Adrenal gland (tissue), 12 donors: ENCODE measurements around the gene MATN1. TPM values are rescaled to one million over a fixed set of nuclear protein-coding genes. Genes with fewer than 3 reads are reported as not detected.
A peak's percentile ranks its signal among the peaks of the same experiment; 100 is the strongest.

Experiments
- DNase-seq, 7 donors: peaks; one replicate each; pipeline ENCODE4 v3.0.0-alpha.2; 2019 to 2020
- H3K27ac ChIP-seq, 5 donors: fragments of 200-600 bp; sonication (generic) in 4 of 5; 1 replicate in 3 of 5; 2 replicates in 2 of 5; pipeline versions ENCODE4 v1.5.1 to v1.8.0; 2016 to 2020; ENCODE audit warnings: mild to moderate bottlenecking in 1 of 5
- H3K27me3 ChIP-seq: fragments of 200-600 bp; 2 replicates; pipeline ENCODE4 v1.8.0; 2021
- H3K36me3 ChIP-seq, 2 donors: fragments of 200-600 bp; replicated peaks in 1 of 2; 1 replicate in 1 of 2; 2 replicates in 1 of 2; pipeline versions ENCODE4 v1.5.1 to v1.8.0; 2018 to 2022
- H3K4me1 ChIP-seq, 2 donors: fragments of 200-600 bp; replicated peaks in 1 of 2; 1 replicate in 1 of 2; 2 replicates in 1 of 2; pipeline versions ENCODE4 v1.5.1 to v1.8.0; 2018 to 2021
- H3K4me3 ChIP-seq, 4 donors: fragments of 200-600 bp; sonication (generic) in 3 of 4; one replicate each; pipeline ENCODE4 v1.5.1; 2016 to 2018
- H3K9me3 ChIP-seq, 3 donors: fragments of 200-600 bp; sonication (generic) in 1 of 3; replicated peaks in 1 of 3; 1 replicate in 2 of 3; 2 replicates in 1 of 3; pipeline versions ENCODE4 v1.5.1 to v1.8.0; 2016 to 2021
- POLR2A ChIP-seq, 2 donors: fragments of 450-650 bp; IDR thresholded peaks; one replicate each; pipeline ENCODE4 v1.6.1; 2017; ENCODE audit warnings: antibody characterized with exemption in 2 of 2, mild to moderate bottlenecking in 2 of 2, moderate library complexity in 1 of 2
- WGBS, 4 donors: extraction: QIAGEN DNeasy Blood & Tissue Kit in 2 of 4; methylation state at CpG; one replicate each; pipeline versions ENCODE4 v1.1.5 to v1.1.7; 2013 to 2017; 5-methylcytosine and 5-hydroxymethylcytosine counted together
- intact Hi-C, 2 donors: fragments of 100-400 bp; cut with DNase I; formaldehyde crosslinking; loops; one replicate each; pipeline versions ENCODE4 v1.14.1 to v1.15.0; 2022 to 2023
- polyA plus RNA-seq, 3 donors: library from polyadenylated mRNA; stranded (reverse); fragments of 200-250 nt in 2 of 3; fragments of 350-450 nt in 1 of 3; fragmentation: Illumina TruSeq in 1 of 3; extraction: RNeasy Lipid Tissue Mini Kit (QIAGEN cat#74804) in 1 of 3; gene quantifications; one replicate each; pipeline ENCODE4 v1.2.3, GENCODE V29; 2013 to 2014
- total RNA-seq, 9 donors: library from RNA; depleted of rRNA in 4 of 9; stranded (reverse); fragments of >200 nt in 4 of 9; fragments of 120-200 nt in 1 of 9; fragmentation: NEBNext Ultra II Directional in 1 of 9; extraction: Animal tissue kit (Norgen Biotek cat#: 25700) in 1 of 9; gene quantifications; one replicate each; pipeline versions ENCODE4 v1.1.0 to v1.2.4, GENCODE V29; 2013 to 2023
- TF ChIP-seq, protein P1 (sequence below), 6 experiments: fragments of 450-650 bp in 4 of 6; fragments of 200-600 bp in 2 of 6; sonication (generic) in 1 of 6; IDR thresholded peaks; 1 replicate in 5 of 6; 2 replicates in 1 of 6; pipeline versions ENCODE4 v1.5.1 to v1.8.0; 2016 to 2021; ENCODE audit warnings: antibody characterized with exemption in 6 of 6, mild to moderate bottlenecking in 2 of 6, moderate library complexity in 1 of 6
- donor health status: healthy with polysubstance abuse.
- donor health status: Bipolar disorder and iron deficiency.
- donor health status: DM: yes; HTN: yes; CAD: no.
- donor health status: DM: no; HTN: no; CAD: no.
- donor health status: DM: no; HTN: no; CAD: no.
- donor health status: DM: yes; HTN: yes; CAD: no.

MATN1 gene
- total and polyA plus RNA-seq, 12 donors, result 0.05 to 0.55 (median 0.18) TPM; not detected in 6

DNA sequence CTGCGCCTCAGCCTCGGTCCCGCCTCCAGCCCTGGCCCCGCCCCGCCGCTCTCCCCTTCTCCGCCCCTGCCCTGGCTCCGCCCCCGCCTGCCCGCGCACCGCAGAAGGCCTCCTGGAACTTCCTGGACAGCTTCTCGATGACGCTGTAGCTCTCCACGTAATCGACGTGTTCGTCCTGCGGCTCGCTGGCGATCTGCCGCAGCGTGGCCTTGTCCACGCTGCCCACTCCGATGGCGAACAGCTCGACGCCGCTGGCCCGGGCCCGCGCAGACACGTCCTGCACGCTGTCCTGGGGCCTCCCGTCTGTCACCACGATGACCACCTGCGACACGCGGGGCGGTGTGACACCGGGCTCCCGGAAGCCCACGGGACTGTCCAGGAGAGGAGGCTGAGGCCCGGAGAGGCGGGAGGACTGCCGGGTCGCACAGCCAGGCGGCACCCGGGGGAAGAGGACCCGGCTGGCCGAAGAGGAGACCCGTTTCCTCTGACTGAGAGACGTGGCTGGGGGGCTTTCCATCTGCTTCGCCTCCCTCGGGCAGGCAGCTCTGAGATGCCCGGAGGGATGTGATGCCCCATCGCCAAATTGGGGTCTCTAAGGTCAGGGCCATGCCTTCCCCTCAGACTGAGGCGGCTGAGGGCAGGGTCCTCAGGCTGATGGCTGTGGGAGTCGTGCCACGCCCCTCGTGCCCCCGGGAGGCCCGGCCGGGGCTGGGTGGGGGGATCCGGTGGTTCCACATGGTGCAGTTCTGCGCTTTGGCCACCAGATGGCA, 4.6 kb downstream of the MATN1 start:
- Histone ChIP-seq H3K9me3 (peaks cover 0 to 4% (median 0%) of the 10 kb centered on the region in 3 donors), H3K4me1 (peaks cover 7 to 10% of the 10 kb centered on the region in 2 donors), H3K4me3 (peak overlapping the region in 2 of 4 donors; percentile 7 to 49), H3K27me3 (no peaks in the 10 kb centered on the region), H3K27ac (peak overlapping the region; percentile 90 to 99 (median 99)), H3K36me3 (no peaks in the 10 kb centered on the region)
- peak; percentile 79 to 99 (median 99) for DNase-seq
- 0 to 1% (median 0%) methylated on average over 6 to 66 of the region's 66 CpGs for WGBS, 4 donors
- TF ChIP-seq, protein P1, sequence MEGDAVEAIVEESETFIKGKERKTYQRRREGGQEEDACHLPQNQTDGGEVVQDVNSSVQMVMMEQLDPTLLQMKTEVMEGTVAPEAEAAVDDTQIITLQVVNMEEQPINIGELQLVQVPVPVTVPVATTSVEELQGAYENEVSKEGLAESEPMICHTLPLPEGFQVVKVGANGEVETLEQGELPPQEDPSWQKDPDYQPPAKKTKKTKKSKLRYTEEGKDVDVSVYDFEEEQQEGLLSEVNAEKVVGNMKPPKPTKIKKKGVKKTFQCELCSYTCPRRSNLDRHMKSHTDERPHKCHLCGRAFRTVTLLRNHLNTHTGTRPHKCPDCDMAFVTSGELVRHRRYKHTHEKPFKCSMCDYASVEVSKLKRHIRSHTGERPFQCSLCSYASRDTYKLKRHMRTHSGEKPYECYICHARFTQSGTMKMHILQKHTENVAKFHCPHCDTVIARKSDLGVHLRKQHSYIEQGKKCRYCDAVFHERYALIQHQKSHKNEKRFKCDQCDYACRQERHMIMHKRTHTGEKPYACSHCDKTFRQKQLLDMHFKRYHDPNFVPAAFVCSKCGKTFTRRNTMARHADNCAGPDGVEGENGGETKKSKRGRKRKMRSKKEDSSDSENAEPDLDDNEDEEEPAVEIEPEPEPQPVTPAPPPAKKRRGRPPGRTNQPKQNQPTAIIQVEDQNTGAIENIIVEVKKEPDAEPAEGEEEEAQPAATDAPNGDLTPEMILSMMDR (IDR thresholded peaks at IDR 0.05), result peak; percentile 98 to 100 (median 99)
- peak; percentile 77 to 79 for TF ChIP-seq POLR2A (IDR thresholded peaks at IDR 0.05)
- intact Hi-C loops, result no loop called here

DNA sequence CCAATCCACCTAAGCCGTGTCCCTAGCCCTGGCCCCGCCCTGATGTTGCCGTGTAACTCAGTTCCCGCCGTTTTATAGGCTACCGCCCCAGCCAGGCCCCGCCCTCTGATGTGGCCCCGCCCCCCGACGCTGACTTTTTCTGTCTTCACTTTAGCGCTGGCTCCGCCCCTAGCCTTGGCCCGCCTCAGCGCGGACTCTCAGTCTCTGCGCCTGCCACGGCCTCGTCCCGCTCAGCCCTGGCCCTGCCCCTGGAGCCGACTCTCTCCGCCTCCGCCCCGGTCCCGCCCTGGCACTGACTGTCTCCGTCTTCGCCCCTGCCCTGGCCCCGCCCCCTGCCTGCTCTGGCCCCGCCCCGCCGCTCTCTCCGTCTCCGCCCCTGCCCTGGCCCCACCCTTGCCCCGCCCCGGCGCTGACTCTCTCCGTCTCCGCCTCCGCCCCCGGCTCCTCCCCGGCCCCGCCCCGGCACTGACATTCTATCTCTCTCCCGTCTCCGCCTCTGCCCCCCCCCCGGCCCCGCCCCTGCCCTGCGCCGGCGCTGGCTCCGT, 5.2 kb downstream of the MATN1 start:
- DNase-seq, result peak; percentile 99 to 100 (median 99)
- TF ChIP-seq, protein P1 (IDR thresholded peaks at IDR 0.05), result no peak
- peak in 1 of 2 donors; percentile 51 for TF ChIP-seq POLR2A (IDR thresholded peaks at IDR 0.05)
- Histone ChIP-seq H3K27ac (peak overlapping the region in 4 of 5 donors; percentile 49 to 99 (median 68)), H3K27me3 (no peaks in the 10 kb centered on the region), H3K4me3 (peak overlapping the region in 1 of 4 donors; percentile 33), H3K36me3 (no peaks in the 10 kb centered on the region), H3K9me3 (peaks cover 0 to 4% (median 0%) of the 10 kb centered on the region in 3 donors), H3K4me1 (peaks cover 7 to 10% of the 10 kb centered on the region in 2 donors)
- intact Hi-C loops, result no loop called here
- 1 to 4% (median 2%) methylated on average over 7 to 49 of the region's 50 CpGs for WGBS, 4 donors

DNA sequence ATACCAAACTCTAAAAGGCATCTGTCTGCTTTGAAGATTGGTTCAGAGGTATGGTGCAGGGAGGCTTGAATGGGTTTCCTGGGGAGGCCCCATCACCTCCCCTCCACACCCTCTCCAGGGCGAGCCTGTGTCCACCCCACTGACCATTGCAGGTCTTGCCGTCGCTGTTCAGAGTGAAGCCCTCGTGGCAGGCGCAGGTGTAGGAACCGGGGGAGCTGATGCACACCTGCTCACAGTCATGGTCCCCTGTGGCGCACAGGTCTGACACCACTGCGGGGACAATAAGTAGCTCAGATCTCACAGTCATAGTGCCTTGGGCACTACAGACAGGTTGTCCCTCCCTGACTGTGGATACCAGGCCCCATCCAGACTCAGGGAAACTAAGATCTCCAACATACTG, 6.7 kb downstream of the MATN1 start:
- Histone ChIP-seq H3K4me1 (peaks cover 7 to 10% of the 10 kb centered on the region in 2 donors), H3K27me3 (no peaks in the 10 kb centered on the region), H3K9me3 (peaks cover 0 to 4% (median 0%) of the 10 kb centered on the region in 3 donors), H3K4me3 (no peak overlapping the region), H3K36me3 (no peaks in the 10 kb centered on the region), H3K27ac (no peak overlapping the region)
- TF ChIP-seq POLR2A (IDR thresholded peaks at IDR 0.05), result no peak
- TF ChIP-seq, protein P1 (IDR thresholded peaks at IDR 0.05), result no peak
- intact Hi-C loops, result no loop called here
- DNase-seq, result peak in 3 of 7 donors; percentile 45 to 67 (median 52)
- 95 to 100% (median 99%) methylated on average over 2 to 8 of the region's 8 CpGs for WGBS, 4 donors

DNA sequence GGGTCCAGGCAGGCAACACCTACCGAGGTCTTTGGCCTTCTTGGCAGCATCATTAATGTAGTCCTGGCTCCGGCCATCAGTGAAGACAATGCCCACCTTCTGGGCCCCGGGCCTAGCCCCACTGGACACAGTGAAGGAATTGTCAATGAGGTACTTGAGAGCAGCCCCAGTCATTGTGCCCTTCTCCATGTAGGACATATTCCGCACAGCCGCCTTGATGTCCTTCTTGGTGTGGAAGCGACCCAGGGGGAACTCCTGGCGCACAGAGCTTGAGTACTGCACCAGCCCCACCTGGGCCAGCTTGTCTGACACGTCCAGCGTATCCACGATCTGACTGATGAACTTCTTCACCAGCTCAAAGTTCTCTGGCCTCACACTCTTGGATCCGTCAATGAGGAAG, 7.5 kb downstream of the MATN1 start:
- no peaks in the 10 kb centered on the region for H3K27me3 ChIP-seq
- H3K36me3 ChIP-seq, result no peaks in the 10 kb centered on the region
- H3K4me1 ChIP-seq, result peaks cover 7 to 10% of the 10 kb centered on the region in 2 donors
- H3K4me3 ChIP-seq, result no peak overlapping the region
- 96 to 100% (median 98%) methylated on average over 7 to 11 of the region's 11 CpGs for WGBS, 4 donors
- intact Hi-C loops, result no loop called here
- TF ChIP-seq, protein P1 (IDR thresholded peaks at IDR 0.05), result no peak
- no peak for TF ChIP-seq POLR2A (IDR thresholded peaks at IDR 0.05)
- DNase-seq, result peak in 3 of 7 donors; percentile 48 to 63 (median 52)
- H3K9me3 ChIP-seq, result peaks cover 0 to 4% (median 0%) of the 10 kb centered on the region in 3 donors
- H3K27ac ChIP-seq, result no peak overlapping the region
